DMS79 (cell line): ENCODE results near the gene CWC15.
"Not testable (repeated sequence)": the region's sequence is repeated elsewhere in the genome, so short reads cannot be mapped to it uniquely, and the experiment has no call there.

Experiments
- DNase-seq: peaks from one replicate; lab custom pipeline; 2025; lab: John Stamatoyannopoulos, UW

Gene CWC15

GRCh38 chr11:94954753-94955152 lies 18.6 kb downstream of the CWC15 start:
- peak; percentile 13 for DNase-seq

- no peak for DNase-seq
Observed at GRCh38 chr11:94948070-94948617, 25.2 kb downstream of the CWC15 start.

GRCh38 chr11:94946812-94947211 lies 26.5 kb downstream of the CWC15 start:
- no peak for DNase-seq

- no peak for DNase-seq
Observed at GRCh38 chr11:94941131-94941530, 32.2 kb downstream of the CWC15 start.

GRCh38 chr11:94939346-94939745 lies 34.0 kb downstream of the CWC15 start:
- DNase-seq, result no peak

GRCh38 chr11:94938095-94939055 lies 35.0 kb downstream of the CWC15 start:
- DNase-seq, result peak; percentile 65

GRCh38 chr11:94934846-94935245 lies 38.5 kb downstream of the CWC15 start:
- DNase-seq, result no peak

- DNase-seq, result peak; percentile 8
Observed at GRCh38 chr11:94934362-94934761, 39.0 kb downstream of the CWC15 start.

GRCh38 chr11:94933223-94934130 lies 39.9 kb downstream of the CWC15 start:
- no peak for DNase-seq

GRCh38 chr11:94932503-94932902 lies 40.9 kb downstream of the CWC15 start:
- DNase-seq, result no peak

- not testable (repeated sequence) for DNase-seq
Observed at GRCh38 chr11:94932072-94932471, 41.3 kb downstream of the CWC15 start.

- DNase-seq, result no peak
Observed at GRCh38 chr11:94928117-94928990, 45.0 kb downstream of the CWC15 start.

- no peak for DNase-seq
Observed at GRCh38 chr11:94926698-94927237, 46.6 kb downstream of the CWC15 start.

- DNase-seq, result no peak
Observed at GRCh38 chr11:94926271-94926625, 47.1 kb downstream of the CWC15 start.

GRCh38 chr11:94925422-94926270 lies 47.7 kb downstream of the CWC15 start:
- no peak for DNase-seq

GRCh38 chr11:94924612-94925011 lies 48.7 kb downstream of the CWC15 start:
- no peak for DNase-seq

GRCh38 chr11:94924171-94924572 lies 49.2 kb downstream of the CWC15 start:
- DNase-seq, result no peak

- no peak for DNase-seq
Observed at GRCh38 chr11:94923004-94923334, 50.4 kb downstream of the CWC15 start.

- no peak for DNase-seq
Observed at GRCh38 chr11:94922321-94923003, 50.9 kb downstream of the CWC15 start.

GRCh38 chr11:94920311-94920710 lies 53.0 kb downstream of the CWC15 start:
- DNase-seq, result no peak
